HG03469 (cell line): ENCODE measurements around the gene GPS1.
A peak's percentile ranks its signal among the peaks of the same experiment; 100 is the strongest.

Experiments used
- ATAC-seq: cut with Tn5 transposase; IDR thresholded peaks from one replicate; pipeline ENCODE4 v1.9.1; 2021; ENCODE audit warnings: mild to moderate bottlenecking, moderate library complexity, moderate number of reproducible peaks; ENCODE audit not compliant: unreplicated experiment

GPS1 gene

DNA sequence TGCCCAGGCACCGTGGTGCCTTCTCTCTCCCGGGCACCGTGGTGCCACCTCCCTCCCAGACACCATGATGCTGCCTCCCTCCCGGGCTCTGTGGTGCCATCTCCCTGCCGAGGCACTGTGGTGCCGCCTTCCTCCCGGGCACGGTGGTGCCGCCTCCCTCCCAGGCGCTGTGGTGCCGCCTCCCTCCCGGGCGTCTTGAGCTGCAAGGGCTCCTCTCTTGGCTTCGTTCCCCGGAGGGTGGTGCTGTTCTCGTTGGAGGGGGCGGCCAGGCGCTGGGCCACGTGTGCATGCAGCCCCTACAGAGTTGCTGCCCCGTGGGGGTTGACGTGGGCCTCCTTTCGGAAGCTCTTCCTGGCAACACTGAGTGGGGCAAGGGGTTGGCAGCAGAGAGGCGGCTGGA is 37.3 kb upstream of the GPS1 start:
- ATAC-seq: no peak

DNA sequence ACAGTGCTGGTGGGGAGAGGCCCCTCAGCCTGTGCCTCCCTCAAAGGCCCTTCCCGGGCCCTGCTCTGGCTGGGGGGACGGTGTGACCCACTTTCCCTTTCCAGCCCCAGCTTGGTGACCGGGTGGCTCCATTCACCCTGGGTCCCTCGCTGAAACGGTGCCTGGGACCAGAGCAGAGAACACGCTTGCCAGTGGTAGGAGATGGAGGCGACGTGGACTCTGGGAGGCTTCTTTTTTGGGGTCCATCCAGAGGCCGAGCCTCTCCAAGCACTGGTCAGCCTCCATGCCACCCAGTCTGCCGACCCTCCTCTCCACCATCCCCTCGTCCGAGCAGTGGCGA is 36.8 kb upstream of the GPS1 start:
- ATAC-seq: no peak

DNA sequence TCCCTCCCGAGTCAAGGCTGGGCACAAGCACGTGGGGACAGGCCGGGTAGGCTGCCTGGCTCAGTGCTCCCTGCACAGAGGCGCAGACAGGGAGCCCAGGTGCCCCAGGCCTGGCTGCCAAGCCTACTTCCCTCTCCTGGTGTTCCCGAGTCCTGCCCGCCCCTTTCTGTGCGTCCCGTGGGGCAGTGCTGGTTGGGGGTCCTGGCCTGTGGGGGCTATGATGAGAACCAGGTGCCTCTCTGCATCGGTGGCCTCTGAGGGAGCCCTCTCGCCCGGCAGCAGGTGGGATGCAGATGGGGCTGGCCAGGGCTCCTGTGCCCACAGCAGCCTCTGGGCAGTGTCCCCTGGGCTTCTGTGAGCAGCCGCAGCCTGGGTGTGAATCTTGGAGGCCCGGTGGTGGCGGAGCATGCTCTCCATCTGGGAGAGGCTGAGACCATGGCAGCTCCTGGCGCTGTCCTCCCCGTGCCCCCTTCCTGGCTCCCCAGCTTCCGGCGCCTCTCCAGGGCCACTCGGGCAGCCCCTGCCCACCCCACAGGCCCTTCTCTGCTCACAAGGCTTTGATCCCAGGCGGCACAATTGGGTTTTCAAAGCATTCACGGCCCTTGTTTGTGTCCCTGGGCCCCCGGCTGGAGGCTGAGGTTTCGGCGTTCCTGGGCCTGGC is 36.3 kb upstream of the GPS1 start:
- no peak for ATAC-seq

DNA sequence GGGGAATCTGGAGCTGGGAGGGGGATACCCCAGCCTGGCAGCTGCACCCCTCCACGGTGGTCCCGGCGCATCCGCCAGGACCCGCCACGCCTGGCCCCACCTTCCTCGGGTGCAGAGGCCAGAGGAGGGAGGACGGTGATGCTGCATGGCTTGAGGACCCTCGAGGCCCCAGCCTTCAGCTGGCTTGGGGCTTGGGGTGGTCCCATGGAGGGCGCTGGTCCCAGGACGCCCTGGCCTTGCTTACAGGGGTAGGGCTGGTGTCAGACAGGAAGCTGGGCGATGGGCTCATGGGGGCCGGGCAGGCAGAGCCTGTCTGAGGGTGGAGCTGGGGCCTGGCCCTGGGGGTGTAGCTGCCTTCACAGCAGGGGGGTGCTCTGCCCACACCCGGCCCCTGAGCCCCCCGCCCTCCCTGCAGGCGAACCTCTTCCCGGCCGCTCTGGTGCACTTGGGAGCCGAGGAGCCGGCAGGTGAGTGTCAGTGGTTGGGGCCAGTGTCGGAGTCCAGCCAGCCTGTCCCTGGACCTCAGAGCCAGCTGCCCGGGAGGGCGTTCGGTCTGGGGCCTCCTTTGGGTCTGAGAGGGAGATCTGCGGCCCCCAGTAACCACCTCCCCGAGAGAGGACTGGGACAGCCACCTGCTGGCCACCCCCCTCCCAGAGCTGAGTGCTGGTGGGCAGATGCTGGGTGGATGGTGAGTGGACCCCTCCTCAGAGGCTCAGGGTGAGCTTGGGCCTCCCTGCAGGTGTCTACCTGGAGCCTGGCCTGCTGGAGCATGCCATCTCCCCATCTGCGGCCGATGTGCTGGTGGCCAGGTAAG is 35.4 kb upstream of the GPS1 start:
- ATAC-seq: no peak

DNA sequence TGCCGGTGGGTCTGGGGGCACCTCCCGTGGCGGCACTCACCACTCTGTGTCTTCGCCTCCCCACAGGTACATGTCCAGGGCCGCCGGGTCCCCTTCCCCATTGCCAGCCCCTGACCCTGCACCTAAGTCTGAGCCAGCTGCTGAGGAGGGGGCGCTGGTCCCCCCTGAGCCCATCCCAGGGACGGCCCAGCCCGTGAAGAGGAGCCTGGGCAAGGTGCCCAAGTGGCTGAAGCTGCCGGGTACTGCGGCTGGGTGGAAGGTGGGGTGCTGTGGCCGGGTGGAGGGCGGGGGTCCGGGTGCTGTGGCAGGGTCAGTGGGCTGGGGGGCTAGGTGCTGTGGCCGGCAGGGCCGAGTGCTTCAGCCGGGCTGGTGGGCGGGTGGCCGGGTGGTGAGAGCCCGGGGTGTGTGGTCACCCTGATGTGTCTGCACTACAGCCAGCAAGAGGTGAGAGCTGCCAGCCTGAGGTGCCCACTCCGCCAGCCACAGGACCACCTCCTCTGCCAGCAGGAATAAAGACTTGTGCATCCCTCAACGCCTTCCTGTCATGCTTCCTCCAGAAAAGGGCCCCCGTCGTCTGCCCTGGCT is 34.7 kb upstream of the GPS1 start:
- no peak for ATAC-seq

GRCh38 chr17:82017612-82018151 is 34.0 kb upstream of the GPS1 start:
- ATAC-seq: no peak

DNA sequence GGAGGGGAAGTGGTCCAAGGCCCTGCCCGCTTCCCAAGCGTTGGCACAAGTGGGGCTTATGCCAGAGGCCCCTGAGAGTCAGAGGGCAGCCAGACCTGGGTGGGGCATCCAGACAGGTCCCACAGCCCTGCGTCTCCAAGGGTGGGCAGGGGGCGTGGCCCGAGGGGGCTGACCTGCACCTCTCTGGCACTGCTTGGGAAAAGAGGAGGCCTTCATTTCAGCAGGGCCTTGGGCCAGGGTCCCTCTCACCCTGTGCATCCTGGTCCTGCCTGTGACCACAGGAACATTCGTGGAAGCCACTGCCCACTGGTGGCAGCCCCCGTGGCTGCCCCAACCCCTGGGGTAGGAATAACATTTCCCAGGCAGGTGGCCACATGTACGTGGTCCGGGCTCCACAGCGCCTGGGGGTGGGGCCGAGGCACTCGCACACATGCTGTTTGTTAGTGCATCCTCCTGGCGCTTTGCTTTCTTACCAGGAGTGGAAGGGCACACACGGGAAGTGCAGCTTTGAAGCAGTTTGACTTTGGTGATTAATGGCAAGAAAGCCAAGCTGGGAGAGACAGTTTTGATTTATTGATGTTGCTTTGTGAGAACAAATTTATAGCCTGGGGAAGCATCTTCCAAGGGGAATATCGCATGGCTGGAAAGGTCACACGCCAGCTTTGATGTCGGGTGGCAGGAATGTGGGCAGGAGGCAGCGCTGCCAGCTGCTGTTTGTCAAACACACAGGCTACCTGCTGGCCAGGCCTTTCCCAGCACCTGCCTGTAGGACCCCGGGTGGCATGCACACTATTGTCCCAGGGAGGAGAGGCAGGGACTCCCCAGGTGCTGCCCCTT is 33.3 kb upstream of the GPS1 start:
- no peak for ATAC-seq

DNA sequence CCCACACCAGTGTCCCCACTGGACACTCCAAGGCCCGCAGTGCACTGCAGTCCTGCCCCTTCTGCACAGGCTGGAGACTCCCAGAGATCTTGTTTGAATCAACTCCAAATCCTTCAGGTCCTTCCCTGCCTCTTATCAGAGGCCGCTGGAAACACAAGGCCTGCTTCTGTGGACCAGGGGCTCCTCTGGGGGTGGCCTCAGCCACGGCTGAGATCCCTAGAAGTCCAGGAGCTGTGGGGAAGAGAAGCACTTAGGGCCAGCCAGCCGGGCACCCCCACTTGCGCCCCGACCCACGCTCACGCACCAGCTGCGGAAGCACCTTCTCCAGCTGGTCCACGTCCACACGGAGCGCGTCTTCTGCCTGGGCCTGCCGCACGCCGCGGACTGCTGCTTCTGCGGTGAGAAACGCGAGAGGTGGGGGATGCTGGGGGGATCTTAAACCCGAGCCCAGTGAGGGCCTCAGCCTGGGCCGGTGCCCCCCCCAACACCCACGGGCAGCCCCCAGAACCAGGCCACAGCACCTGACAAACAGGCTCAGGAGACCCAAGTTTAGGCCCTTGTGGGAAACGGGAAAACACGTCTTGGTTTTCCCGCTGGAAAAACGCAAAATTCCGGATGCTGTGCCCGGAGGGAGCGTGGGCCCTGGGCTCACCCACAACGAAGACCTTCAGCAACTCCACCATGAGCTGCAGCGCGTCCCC is 32.6 kb upstream of the GPS1 start:
- no peak for ATAC-seq

DNA sequence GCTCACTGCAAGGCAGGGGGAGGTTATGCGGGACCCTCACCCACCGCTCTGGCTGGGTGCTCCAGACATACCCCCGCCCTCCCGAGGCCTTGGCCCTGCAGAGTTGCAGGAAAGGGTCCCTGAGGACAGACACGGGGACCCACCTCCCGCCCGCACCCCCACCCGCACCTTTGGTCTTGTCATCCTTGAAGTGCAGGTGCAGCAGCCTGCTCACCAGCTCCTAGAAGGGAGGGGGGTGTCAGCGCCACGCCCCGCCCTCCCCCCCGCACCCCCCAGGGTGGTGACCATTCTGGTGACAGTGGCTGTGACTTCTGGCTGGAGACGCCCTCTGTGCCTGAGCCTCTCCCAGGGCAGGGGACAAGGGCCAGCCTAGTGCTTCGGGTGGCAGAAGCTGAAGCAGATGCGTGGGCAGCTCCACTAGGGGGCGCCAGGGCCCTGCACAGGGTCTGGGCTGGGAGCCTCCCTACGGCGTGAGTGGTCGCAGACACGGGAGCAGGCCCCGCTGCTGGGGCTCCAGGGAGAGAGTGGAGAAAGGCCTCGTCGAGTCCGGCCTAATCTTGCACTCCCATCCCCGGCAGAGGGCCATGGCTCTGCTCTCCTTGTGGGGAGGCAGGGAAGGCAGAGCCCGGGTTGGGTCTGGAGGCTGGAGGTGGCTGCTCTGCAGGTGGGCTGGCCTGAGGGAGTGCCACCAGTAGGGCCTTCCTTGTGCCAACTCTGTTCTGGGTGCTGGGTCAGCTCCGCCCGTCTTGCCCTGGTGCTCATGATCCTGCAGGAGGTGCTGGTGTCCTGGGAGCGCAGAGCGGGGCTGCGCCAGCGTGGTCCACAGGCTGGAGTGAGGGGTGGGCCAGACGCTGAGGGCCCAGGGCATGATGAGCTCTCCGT is 31.8 kb upstream of the GPS1 start:
- no peak for ATAC-seq

DNA sequence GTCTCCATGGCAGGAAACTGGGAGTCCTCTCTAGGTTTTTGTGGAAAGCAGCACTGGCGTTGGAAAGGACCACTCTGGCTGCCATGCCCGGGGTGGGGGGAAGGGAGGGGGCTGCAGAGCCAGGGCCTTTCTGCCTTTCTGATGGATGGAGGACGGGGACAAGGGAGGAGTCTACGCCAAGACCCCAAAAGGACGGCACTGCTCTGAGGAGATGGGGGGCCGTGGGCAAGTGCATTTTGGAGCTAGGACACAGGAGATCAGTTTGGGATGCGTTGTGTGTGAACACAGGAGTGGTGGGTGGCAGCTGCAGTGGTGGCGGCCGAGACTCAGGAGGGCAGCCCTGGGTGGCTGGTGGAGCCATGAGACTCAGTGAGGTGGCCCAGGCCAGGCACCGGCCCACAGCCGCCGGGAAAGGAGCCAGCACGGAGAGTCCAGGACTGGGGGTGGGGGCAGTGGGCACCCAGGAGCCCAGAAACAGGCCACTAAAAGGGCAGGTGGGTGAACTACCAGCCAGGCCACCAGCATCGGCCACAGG is 31.1 kb upstream of the GPS1 start:
- no peak for ATAC-seq

GRCh38 chr17:82021107-82021899 is 30.4 kb upstream of the GPS1 start:
- no peak for ATAC-seq

GRCh38 chr17:82021900-82022309 is 29.8 kb upstream of the GPS1 start:
- ATAC-seq: no peak

- no peak for ATAC-seq
Measured at GRCh38 chr17:82022310-82022980, 29.3 kb upstream of the GPS1 start, which contains the start of gene CENPX. Gene CENPX, minus strand, starts transcription at chr17:82022878. Its CDS starts 17 bp downstream, at chr17:82022861.

DNA sequence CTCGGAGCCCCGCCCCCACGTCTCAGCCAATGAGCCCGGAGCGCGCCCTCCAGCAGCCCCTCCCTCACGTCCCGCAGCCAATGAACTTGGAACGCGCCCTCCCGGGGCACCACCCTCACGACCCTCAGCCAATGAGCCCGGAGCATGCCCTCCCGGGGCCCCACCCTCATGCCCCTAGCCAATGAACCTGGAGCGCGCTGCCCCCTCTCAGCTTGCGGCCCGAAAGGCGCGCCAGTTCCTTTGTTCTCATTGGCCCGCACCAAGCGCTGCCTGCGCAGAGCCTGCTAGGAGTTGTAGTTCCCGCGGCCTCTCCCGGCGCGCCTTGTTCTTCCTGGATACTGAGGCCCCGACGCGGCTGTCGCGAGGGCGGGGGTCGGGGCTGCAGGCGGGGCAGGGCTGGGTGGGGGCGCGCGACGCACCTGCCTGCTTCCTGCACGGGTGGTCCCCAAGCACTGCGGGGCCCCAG is 28.7 kb upstream of the GPS1 start, which contains the start of gene LRRC45:
LRRC45 (plus strand) TSS at position 325 of the 466 bp plus-strand sequence. CDS start 339 bp downstream, outside the sequence.
- ATAC-seq: peak; percentile 73

GRCh38 chr17:82023447-82024241 is 28.1 kb upstream of the GPS1 start:
- ATAC-seq: no peak

DNA sequence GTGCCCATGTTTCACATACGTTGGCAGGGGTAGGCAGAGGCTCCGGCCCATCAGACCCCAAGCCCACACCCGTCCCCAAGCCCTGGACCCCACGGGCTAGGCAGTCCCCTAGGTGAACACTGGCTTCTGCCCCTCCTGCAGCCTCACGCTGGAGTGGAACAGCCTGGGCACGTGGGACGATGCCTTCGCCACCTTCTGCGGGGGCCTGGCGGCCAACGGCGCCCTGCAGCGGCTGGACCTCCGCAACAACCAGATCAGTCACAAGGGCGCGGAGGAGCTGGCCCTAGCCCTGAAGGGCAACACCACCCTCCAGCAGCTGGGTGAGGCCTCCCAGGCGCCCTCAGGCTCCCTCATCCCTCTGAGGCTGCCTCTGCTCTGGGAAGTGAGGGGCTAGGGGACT is 26.8 kb upstream of the GPS1 start:
- no peak for ATAC-seq
